Measurements from ENCODE around the gene HMOX1. TPM values are rescaled to one million over a fixed set of nuclear protein-coding genes. Genes with fewer than 3 reads are reported as not detected.

Gene HMOX1
- total RNA-seq, 3 donors from 2014 or later (not counting 1 experiment from before 2014, with no cell fraction given): 7.5 to 61.6 (median 15.9) TPM

DNA sequence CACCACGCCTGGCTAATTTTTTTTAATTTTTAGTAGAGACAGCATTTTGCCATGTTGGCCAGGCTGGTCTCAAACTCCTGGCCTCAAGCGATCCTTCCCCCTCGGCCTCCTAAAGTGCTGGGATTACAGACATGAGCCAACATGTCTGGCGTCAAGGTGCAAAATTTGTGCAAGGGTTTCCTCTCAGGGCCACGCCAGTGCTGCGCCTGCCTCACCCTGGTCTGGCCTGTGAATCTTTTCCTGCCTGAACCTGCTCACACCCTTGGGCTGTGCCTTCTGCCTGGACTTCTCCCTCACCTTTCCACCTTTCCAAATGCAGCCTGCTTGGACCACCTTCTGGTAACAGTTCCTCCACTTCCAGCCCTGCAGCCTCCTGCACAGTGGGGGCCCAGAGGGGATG is 62.4 kb downstream of the HMOX1 start:
- no peak overlapping the region for H3K27ac ChIP-seq (ENCODE audit: low read length)
- no peak overlapping the region for H3K4me3 ChIP-seq (ENCODE audit: low read length)
- Mint-ChIP-seq H3K36me3 (no peaks in the 10 kb centered on the region), H3K27me3 (ENCODE audit: low read depth in 2 of 2) (no peaks in the 10 kb centered on the region), H3K9me3 (peaks cover 0 to 2% of the 10 kb centered on the region in 2 donors), H3K27ac (no peak overlapping the region), H3K4me1 (peaks cover 5 to 14% of the 10 kb centered on the region in 2 donors), H3K4me3 (no peak overlapping the region)
- ATAC-seq (no peak), DNase-seq (no peak)
- TF ChIP-seq, protein P1, sequence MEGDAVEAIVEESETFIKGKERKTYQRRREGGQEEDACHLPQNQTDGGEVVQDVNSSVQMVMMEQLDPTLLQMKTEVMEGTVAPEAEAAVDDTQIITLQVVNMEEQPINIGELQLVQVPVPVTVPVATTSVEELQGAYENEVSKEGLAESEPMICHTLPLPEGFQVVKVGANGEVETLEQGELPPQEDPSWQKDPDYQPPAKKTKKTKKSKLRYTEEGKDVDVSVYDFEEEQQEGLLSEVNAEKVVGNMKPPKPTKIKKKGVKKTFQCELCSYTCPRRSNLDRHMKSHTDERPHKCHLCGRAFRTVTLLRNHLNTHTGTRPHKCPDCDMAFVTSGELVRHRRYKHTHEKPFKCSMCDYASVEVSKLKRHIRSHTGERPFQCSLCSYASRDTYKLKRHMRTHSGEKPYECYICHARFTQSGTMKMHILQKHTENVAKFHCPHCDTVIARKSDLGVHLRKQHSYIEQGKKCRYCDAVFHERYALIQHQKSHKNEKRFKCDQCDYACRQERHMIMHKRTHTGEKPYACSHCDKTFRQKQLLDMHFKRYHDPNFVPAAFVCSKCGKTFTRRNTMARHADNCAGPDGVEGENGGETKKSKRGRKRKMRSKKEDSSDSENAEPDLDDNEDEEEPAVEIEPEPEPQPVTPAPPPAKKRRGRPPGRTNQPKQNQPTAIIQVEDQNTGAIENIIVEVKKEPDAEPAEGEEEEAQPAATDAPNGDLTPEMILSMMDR (IDR thresholded peaks at IDR 0.05): no peak
- peaks cover 9% of the 10 kb centered on the region for H3K4me1 ChIP-seq (ENCODE audit: control insufficient read depth, insufficient read depth, low read length)
- no peaks in the 10 kb centered on the region for H3K36me3 ChIP-seq (ENCODE audit: control insufficient read depth, insufficient read depth, low read length)
- WGBS (ENCODE audit: insufficient coverage): 84% methylated on average over 6 of the region's 6 CpGs
- intact Hi-C loops (cut with micrococcal nuclease): no loop called here
- H3K27me3 ChIP-seq (ENCODE audit: control insufficient read depth, insufficient read depth, low read length): no peaks in the 10 kb centered on the region
- H3K9me3 ChIP-seq (ENCODE audit: control insufficient read depth, insufficient read depth, low read length): no peaks in the 10 kb centered on the region

Other genes starting within 250 kb of the HMOX1 start
- 10 to 100 TPM; 40.4 to 46.1 (median 40.7) TPM for gene HMGXB4, start 123.6 kb upstream of the HMOX1 start, total RNA-seq
- gene TOM1, start 81.2 kb upstream of the HMOX1 start, total RNA-seq: 100 to 1,000 TPM; 102 to 132 (median 107) TPM
- gene MCM5, start 19.0 kb downstream of the HMOX1 start, total RNA-seq: 10 to 100 TPM; 59.3 to 73.8 (median 61.5) TPM
- under 1 TPM; 0.20 to 0.64 (median 0.20) TPM for gene RASD2, start 159.7 kb downstream of the HMOX1 start, total RNA-seq
- gene MB, start 236.2 kb downstream of the HMOX1 start, total RNA-seq: not detected